ENCODE results near the gene SLBP.
A peak's percentile ranks its signal among the peaks of the same experiment; 100 is the strongest.

The SLBP gene

GRCh38 chr4:1728061-1728980 is 16.2 kb upstream of the SLBP start:
- no peak overlapping the region for H3K4me3 ChIP-seq (replicated peaks; ENCODE audit: low read depth, low read length)
- DNase-seq (ENCODE audit: low read depth) = no peak
- no peak for TF ChIP-seq CTCF (IDR thresholded peaks at IDR 0.05; ENCODE audit: low read length, missing control alignments)

GRCh38 chr4:1727117-1728031 is 15.3 kb upstream of the SLBP start:
- DNase-seq (ENCODE audit: low read depth) = peak; percentile 81
- H3K4me3 ChIP-seq (replicated peaks; ENCODE audit: low read depth, low read length) = no peak overlapping the region

GRCh38 chr4:1726146-1726934 is 14.2 kb upstream of the SLBP start:
- TF ChIP-seq CTCF (IDR thresholded peaks at IDR 0.05; ENCODE audit: low read length, missing control alignments) = peak; percentile 97
- no peak overlapping the region for H3K4me3 ChIP-seq (replicated peaks; ENCODE audit: low read depth, low read length)
- peak; percentile 88 for DNase-seq (ENCODE audit: low read depth)

More at GRCh38 chr4:1727117-1728031, 15.3 kb upstream of the SLBP start:
- TF ChIP-seq CTCF (IDR thresholded peaks at IDR 0.05; ENCODE audit: low read length, missing control alignments) = no peak

GRCh38 chr4:1725521-1725920 is 13.4 kb upstream of the SLBP start:
- no peak overlapping the region for H3K4me3 ChIP-seq (replicated peaks; ENCODE audit: low read depth, low read length)
- no peak for TF ChIP-seq CTCF (IDR thresholded peaks at IDR 0.05; ENCODE audit: low read length, missing control alignments)
- DNase-seq (ENCODE audit: low read depth) = no peak

GRCh38 chr4:1723131-1723801 is 11.1 kb upstream of the SLBP start:
- no peak overlapping the region for H3K4me3 ChIP-seq (replicated peaks; ENCODE audit: low read depth, low read length)
- DNase-seq (ENCODE audit: low read depth) = no peak
- TF ChIP-seq CTCF (IDR thresholded peaks at IDR 0.05; ENCODE audit: low read length, missing control alignments) = no peak

Data from fibroblast of pulmonary artery (primary cell).